ENCODE results near the gene SEC14L2.
A peak's percentile ranks its signal among the peaks of the same experiment; 100 is the strongest.

The SEC14L2 gene

DNA sequence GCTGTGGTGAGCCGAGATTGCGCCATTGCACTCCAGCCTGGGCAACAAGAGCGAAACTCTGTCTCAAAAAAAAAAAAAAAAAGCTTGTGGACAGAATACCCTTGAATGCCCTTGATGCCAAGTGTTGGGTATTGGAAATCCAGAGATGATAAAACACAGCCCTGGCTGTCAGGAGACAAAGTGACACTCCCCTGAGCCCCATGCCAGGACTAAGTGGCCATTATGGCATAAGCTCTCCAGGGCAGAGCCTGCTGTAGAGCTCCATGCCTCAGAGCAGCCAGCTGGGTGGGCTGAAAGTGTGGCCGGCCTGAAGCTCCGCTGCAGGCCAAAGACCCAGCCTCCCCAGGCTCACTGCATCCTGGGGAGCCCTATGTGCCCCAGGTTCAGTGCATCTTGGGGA lies 14.5 kb upstream of the SEC14L2 start:
- Histone ChIP-seq H3K9ac (ENCODE audit: low read length) (no peak overlapping the region), H3K9me2 (replicated peaks; ENCODE audit: insufficient read depth, low read length) (no peaks in the 10 kb centered on the region), H3K27me3 (ENCODE audit: low read length) (no peaks in the 10 kb centered on the region), H3F3A (ENCODE audit: insufficient read depth) (no peaks in the 10 kb centered on the region), H3K36me3 (ENCODE audit: low read length) (no peaks in the 10 kb centered on the region), H3K9me3 (ENCODE audit: insufficient read depth, low read length) (no peaks in the 10 kb centered on the region), H3K27ac (ENCODE audit: low read depth, low read length) (no peak overlapping the region), H2AFZ (ENCODE audit: low read depth, low read length, severe bottlenecking) (no peak overlapping the region), H4K20me1 (ENCODE audit: low read depth, low read length) (no peaks in the 10 kb centered on the region), H3K4me2 (ENCODE audit: low read depth, low read length, poor library complexity, severe bottlenecking) (no peak overlapping the region), H3K79me2 (ENCODE audit: insufficient read depth, low read length) (no peaks in the 10 kb centered on the region), H3K4me3 (ENCODE audit: insufficient read depth, low read length, poor library complexity, severe bottlenecking) (no peak overlapping the region)
- TF ChIP-seq EZH2phosphoT487 (conservative IDR thresholded peaks at IDR 0.05; ENCODE audit: low read length) (no peak), CTCF (IDR thresholded peaks at IDR 0.05; ENCODE audit: insufficient read depth, low read length, poor library complexity, severe bottlenecking) (no peak)

DNA sequence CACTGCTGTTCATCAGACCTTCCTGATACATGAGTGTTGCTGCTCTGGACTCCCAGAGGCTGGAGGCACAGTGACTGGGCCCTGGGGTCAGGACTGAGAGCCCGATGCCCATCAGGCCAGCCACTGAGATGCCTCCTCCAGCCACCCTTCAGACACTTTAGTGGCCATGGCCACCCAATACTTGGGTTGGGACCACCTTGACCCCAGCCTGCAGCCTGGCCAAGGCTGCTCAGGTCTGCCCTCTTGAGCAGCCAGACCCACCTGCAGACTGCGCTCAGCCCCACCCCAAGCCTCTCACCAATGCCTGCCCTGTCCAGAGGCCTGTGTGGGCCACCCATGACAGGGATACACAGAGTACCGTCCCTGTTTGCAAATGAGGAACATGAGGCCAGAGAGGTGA lies 13.8 kb upstream of the SEC14L2 start:
- no peaks in the 10 kb centered on the region for H3K27me3 ChIP-seq (ENCODE audit: low read length)
- H3K79me2 ChIP-seq (ENCODE audit: insufficient read depth, low read length) = no peaks in the 10 kb centered on the region
- no peak for TF ChIP-seq EZH2phosphoT487 (conservative IDR thresholded peaks at IDR 0.05; ENCODE audit: low read length)
- TF ChIP-seq CTCF (IDR thresholded peaks at IDR 0.05; ENCODE audit: insufficient read depth, low read length, poor library complexity, severe bottlenecking) = no peak
- no peaks in the 10 kb centered on the region for H3K36me3 ChIP-seq (ENCODE audit: low read length)
- H3F3A ChIP-seq (ENCODE audit: insufficient read depth) = no peaks in the 10 kb centered on the region
- H3K4me3 ChIP-seq (ENCODE audit: insufficient read depth, low read length, poor library complexity, severe bottlenecking) = no peak overlapping the region
- no peak overlapping the region for H2AFZ ChIP-seq (ENCODE audit: low read depth, low read length, severe bottlenecking)
- no peak overlapping the region for H3K27ac ChIP-seq (ENCODE audit: low read depth, low read length)
- H3K9ac ChIP-seq (ENCODE audit: low read length) = no peak overlapping the region
- no peaks in the 10 kb centered on the region for H4K20me1 ChIP-seq (ENCODE audit: low read depth, low read length)
- no peaks in the 10 kb centered on the region for H3K9me2 ChIP-seq (replicated peaks; ENCODE audit: insufficient read depth, low read length)
- no peak overlapping the region for H3K4me2 ChIP-seq (ENCODE audit: low read depth, low read length, poor library complexity, severe bottlenecking)
- no peaks in the 10 kb centered on the region for H3K9me3 ChIP-seq (ENCODE audit: insufficient read depth, low read length)

GRCh38 chr22:30385942-30386341 lies 10.9 kb upstream of the SEC14L2 start:
- Histone ChIP-seq H3K79me2 (ENCODE audit: insufficient read depth, low read length) (no peaks in the 10 kb centered on the region), H3K4me2 (ENCODE audit: low read depth, low read length, poor library complexity, severe bottlenecking) (no peak overlapping the region), H2AFZ (ENCODE audit: low read depth, low read length, severe bottlenecking) (no peak overlapping the region), H3F3A (ENCODE audit: insufficient read depth) (no peaks in the 10 kb centered on the region), H3K4me3 (ENCODE audit: insufficient read depth, low read length, poor library complexity, severe bottlenecking) (no peak overlapping the region), H4K20me1 (ENCODE audit: low read depth, low read length) (no peaks in the 10 kb centered on the region), H3K36me3 (ENCODE audit: low read length) (no peaks in the 10 kb centered on the region), H3K9me2 (replicated peaks; ENCODE audit: insufficient read depth, low read length) (no peaks in the 10 kb centered on the region), H3K9ac (ENCODE audit: low read length) (no peak overlapping the region), H3K27ac (ENCODE audit: low read depth, low read length) (no peak overlapping the region), H3K9me3 (ENCODE audit: insufficient read depth, low read length) (no peaks in the 10 kb centered on the region), H3K27me3 (ENCODE audit: low read length) (no peaks in the 10 kb centered on the region)
- no peak for TF ChIP-seq EZH2phosphoT487 (conservative IDR thresholded peaks at IDR 0.05; ENCODE audit: low read length)
- no peak for TF ChIP-seq CTCF (IDR thresholded peaks at IDR 0.05; ENCODE audit: insufficient read depth, low read length, poor library complexity, severe bottlenecking)

- no peak overlapping the region for H2AFZ ChIP-seq (ENCODE audit: low read depth, low read length, severe bottlenecking)
These were observed 10.2 kb upstream of the SEC14L2 start for GRCh38 chr22:30386608-30386959.

More at GRCh38 chr22:30386608-30386959, 10.2 kb upstream of the SEC14L2 start:
- Histone ChIP-seq H3K79me2 (ENCODE audit: insufficient read depth, low read length) (no peaks in the 10 kb centered on the region), H3K9ac (ENCODE audit: low read length) (peak overlapping the region; percentile 41; the same call in 1 of the 2 replicates), H3K9me2 (replicated peaks; ENCODE audit: insufficient read depth, low read length) (no peaks in the 10 kb centered on the region), H4K20me1 (ENCODE audit: low read depth, low read length) (no peaks in the 10 kb centered on the region), H3F3A (ENCODE audit: insufficient read depth) (no peaks in the 10 kb centered on the region), H3K27me3 (ENCODE audit: low read length) (no peaks in the 10 kb centered on the region), H3K9me3 (ENCODE audit: insufficient read depth, low read length) (no peaks in the 10 kb centered on the region), H3K4me3 (ENCODE audit: insufficient read depth, low read length, poor library complexity, severe bottlenecking) (peak overlapping the region; percentile 64), H3K27ac (ENCODE audit: low read depth, low read length) (no peak overlapping the region), H3K36me3 (ENCODE audit: low read length) (no peaks in the 10 kb centered on the region), H3K4me2 (ENCODE audit: low read depth, low read length, poor library complexity, severe bottlenecking) (peak overlapping the region; percentile 56)
- TF ChIP-seq CTCF (IDR thresholded peaks at IDR 0.05; ENCODE audit: insufficient read depth, low read length, poor library complexity, severe bottlenecking) (no peak), EZH2phosphoT487 (conservative IDR thresholded peaks at IDR 0.05; ENCODE audit: low read length) (no peak)
